Psoas muscle (tissue), 8 donors: ENCODE measurements around the gene TNFRSF9. TPM values are rescaled to one million over a fixed set of nuclear protein-coding genes. Genes with fewer than 3 reads are reported as not detected.

Experiments
- ATAC-seq, 4 donors: fragments of 200-7000 bp; cut with Tn5 transposase; one replicate each; pipeline ENCODE4 v1.9.1; 2020; ENCODE audit warnings: moderate library complexity in 3 of 4, mild to moderate bottlenecking in 2 of 4
- DNase-seq, 2 donors: peaks; one replicate each; pipeline ENCODE4 v3.0.0-alpha.2; 2020
- H3K27ac ChIP-seq: fragments of 200-600 bp; one replicate; pipeline ENCODE4 v1.8.0; 2022
- H3K27me3 ChIP-seq, 3 donors: fragments of 200-600 bp in 1 of 3; one replicate each; pipeline versions ENCODE4 v1.6.1 to v1.8.0; 2013 to 2022; ENCODE audit warnings: low read length in 2 of 3, mild to moderate bottlenecking in 2 of 3, moderate library complexity in 1 of 3; ENCODE audit not compliant: insufficient read depth in 3 of 3
- H3K36me3 ChIP-seq, 2 donors: fragments of 200-600 bp in 1 of 2; one replicate each; pipeline versions ENCODE4 v1.6.1 to v1.8.0; 2013 to 2022; ENCODE audit warnings: low read depth in 1 of 2, mild to moderate bottlenecking in 1 of 2, moderate library complexity in 1 of 2; ENCODE audit not compliant: insufficient read depth in 1 of 2
- H3K4me1 ChIP-seq: fragments of 200-600 bp; one replicate; pipeline ENCODE4 v1.8.0; 2022
- H3K4me3 ChIP-seq: fragments of 200-600 bp; one replicate; pipeline ENCODE4 v1.8.0; 2022; ENCODE audit warnings: mild to moderate bottlenecking
- H3K9me3 ChIP-seq: fragments of 200-600 bp; one replicate; pipeline ENCODE4 v1.8.0; 2022
- WGBS, 3 donors: extraction: QIAGEN DNeasy Blood & Tissue Kit; methylation state at CpG; one replicate each; pipeline versions ENCODE4 v1.1.6 to v1.1.7; 2013; 5-methylcytosine and 5-hydroxymethylcytosine counted together
- intact Hi-C, 2 donors: fragments of 100-400 bp; cut with DNase I; formaldehyde crosslinking; loops; one replicate each; pipeline versions ENCODE4 v1.11.0 to v1.14.2; 2022
- polyA plus RNA-seq, 3 donors: library from polyadenylated mRNA; stranded (reverse); fragments of 200-250 nt; gene quantifications; one replicate each; pipeline ENCODE4 v1.2.3, GENCODE V29; 2013
- total RNA-seq, 4 donors: library from RNA; stranded (reverse); fragmentation: NEBNext Ultra II Directional in 2 of 4; extraction: Animal tissue kit (Norgen Biotek cat#: 25700) in 2 of 4; gene quantifications; one replicate each; pipeline versions ENCODE4 v1.2.1 to v1.2.4, GENCODE V29; 2021 to 2023
- TF ChIP-seq, protein P1 (sequence below): fragments of 200-600 bp; IDR thresholded peaks from one replicate; pipeline ENCODE4 v1.8.0; 2022; ENCODE audit warnings: antibody characterized with exemption
- donor health status: healthy with polysubstance abuse.
- donor health status: DM: no; HTN: no; CAD: no; lungs with moderate emphysema.
- donor health status: Bipolar disorder and iron deficiency.
- donor health status: healthy.
- donor health status: DM: yes; HTN: yes; CAD: no.
- donor health status: DM: no; HTN: no; CAD: no.
- donor health status: DM: no; HTN: no; CAD: no.
- donor health status: DM: yes; HTN: yes; CAD: no.

TNFRSF9 gene
- total and polyA plus RNA-seq, 7 donors = 0.01 to 0.12 (median 0.01) TPM; not detected in 4

DNA sequence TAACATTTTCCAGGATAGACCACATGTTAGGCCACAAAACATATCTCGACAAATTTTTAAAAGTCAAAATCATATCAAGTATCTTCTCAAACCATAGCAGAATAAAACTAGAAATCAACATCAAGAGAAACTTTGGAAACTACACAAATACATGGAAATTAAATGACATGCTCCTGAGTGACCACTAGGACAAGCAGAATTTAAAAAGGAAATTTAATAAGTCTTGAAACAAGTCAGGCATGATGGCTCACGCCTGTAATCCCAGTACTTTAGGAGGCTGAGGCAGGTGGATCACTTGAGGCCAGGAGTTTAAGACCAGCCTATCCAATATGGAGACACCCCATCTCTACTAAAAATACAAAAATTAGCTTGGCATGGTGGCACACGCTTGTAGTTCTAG is 61.4 kb downstream of the TNFRSF9 start:
- ATAC-seq (no peak), DNase-seq (no peak)
- TF ChIP-seq, protein P1, sequence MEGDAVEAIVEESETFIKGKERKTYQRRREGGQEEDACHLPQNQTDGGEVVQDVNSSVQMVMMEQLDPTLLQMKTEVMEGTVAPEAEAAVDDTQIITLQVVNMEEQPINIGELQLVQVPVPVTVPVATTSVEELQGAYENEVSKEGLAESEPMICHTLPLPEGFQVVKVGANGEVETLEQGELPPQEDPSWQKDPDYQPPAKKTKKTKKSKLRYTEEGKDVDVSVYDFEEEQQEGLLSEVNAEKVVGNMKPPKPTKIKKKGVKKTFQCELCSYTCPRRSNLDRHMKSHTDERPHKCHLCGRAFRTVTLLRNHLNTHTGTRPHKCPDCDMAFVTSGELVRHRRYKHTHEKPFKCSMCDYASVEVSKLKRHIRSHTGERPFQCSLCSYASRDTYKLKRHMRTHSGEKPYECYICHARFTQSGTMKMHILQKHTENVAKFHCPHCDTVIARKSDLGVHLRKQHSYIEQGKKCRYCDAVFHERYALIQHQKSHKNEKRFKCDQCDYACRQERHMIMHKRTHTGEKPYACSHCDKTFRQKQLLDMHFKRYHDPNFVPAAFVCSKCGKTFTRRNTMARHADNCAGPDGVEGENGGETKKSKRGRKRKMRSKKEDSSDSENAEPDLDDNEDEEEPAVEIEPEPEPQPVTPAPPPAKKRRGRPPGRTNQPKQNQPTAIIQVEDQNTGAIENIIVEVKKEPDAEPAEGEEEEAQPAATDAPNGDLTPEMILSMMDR = no peak
- intact Hi-C loops = no loop called here
- H3K4me3 ChIP-seq = no peak overlapping the region
- H3K4me1 ChIP-seq = no peaks in the 10 kb centered on the region
- no peaks in the 10 kb centered on the region for H3K36me3 ChIP-seq
- WGBS, 3 donors = 72 to 84% (median 73%) methylated on average over 3 of the region's 3 CpGs
- H3K27ac ChIP-seq = no peak overlapping the region
- H3K9me3 ChIP-seq = no peaks in the 10 kb centered on the region
- no peaks in the 10 kb centered on the region for H3K27me3 ChIP-seq

DNA sequence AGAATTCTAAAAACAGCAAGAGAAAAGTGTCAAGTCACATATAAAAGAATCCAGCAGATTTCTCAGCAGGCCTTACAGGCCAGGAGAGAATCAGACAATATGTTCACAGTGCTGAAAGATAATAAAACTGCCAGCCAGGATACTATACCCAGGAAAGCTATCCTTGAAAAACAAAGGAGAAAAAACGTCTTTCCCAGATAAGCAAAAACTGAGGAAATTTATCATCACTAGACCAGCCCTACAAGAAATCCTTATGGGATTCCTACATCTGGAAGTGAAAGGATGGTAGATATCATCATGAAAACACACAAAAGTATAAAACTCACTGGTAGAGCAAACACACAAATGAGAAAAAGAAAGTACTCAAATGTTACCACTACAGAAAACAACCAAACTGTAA is 62.6 kb downstream of the TNFRSF9 start:
- WGBS, 3 donors = 51 to 59% (median 52%) methylated on average over 1 of the region's 1 CpG
- ATAC-seq = no peak

DNA sequence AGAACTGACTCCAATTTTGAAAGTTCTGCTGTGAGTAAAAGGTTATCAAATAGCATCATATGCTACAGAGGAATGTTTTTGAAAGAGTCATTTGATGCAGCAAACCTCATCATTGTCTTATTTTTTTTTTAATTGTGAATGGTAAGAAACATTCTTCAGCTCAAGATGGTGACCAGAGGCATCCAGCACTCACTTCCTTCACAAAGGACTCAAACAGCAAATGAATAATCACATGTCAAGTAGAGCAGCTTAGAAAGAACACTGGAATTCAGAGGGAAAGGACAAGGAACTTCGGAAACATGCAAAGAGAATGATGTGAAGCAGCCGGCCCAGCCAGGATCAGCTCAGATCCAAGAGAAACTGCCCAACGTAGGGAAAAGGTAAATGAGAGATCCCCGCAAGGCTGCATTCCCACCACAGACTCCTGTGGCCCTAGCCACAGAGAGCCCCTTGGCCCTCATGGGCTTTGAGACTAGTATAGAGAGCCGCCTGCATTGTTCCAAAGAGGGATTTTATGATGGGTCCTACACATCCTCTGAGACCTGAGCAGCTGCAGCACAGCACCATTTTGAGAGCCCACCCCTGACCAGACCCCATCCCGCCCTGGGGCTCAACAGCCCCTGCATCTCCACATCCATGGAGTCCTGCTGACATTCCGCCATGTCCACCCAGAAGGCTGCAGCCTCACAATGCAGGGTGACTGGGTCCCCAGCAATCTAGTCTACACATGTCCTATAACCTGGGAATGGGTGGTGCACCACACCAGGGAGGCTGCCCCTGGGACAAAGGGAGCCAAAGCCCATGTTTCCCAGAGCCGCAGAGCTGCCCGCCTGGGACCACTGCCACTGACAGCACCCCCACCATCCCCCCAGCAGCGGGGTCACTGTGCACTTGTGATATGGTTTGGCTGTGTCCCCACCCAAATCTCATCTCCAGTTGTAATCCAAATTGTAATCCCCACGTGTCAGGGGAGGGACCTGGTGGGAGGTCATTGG is 66.5 kb downstream of the TNFRSF9 start:
- H3K4me3 ChIP-seq = no peak overlapping the region
- H3K27me3 ChIP-seq = no peaks in the 10 kb centered on the region
- intact Hi-C loops = no loop called here
- no peak overlapping the region for H3K27ac ChIP-seq
- ATAC-seq = no peak
- no peak for DNase-seq
- TF ChIP-seq, protein P1 = no peak
- no peaks in the 10 kb centered on the region for H3K9me3 ChIP-seq
- H3K4me1 ChIP-seq = no peaks in the 10 kb centered on the region
- WGBS, 3 donors = 78 to 83% (median 82%) methylated on average over 11 of the region's 11 CpGs
- H3K36me3 ChIP-seq = no peaks in the 10 kb centered on the region

More for the DNA sequence above, 62.6 kb downstream of the TNFRSF9 start:
- Histone ChIP-seq H3K4me1 (no peaks in the 10 kb centered on the region), H3K36me3 (no peaks in the 10 kb centered on the region), H3K27ac (no peak overlapping the region), H3K9me3 (no peaks in the 10 kb centered on the region), H3K27me3 (no peaks in the 10 kb centered on the region), H3K4me3 (no peak overlapping the region)
- intact Hi-C loops = no loop called here
- TF ChIP-seq, protein P1 = no peak
- DNase-seq = no peak

DNA sequence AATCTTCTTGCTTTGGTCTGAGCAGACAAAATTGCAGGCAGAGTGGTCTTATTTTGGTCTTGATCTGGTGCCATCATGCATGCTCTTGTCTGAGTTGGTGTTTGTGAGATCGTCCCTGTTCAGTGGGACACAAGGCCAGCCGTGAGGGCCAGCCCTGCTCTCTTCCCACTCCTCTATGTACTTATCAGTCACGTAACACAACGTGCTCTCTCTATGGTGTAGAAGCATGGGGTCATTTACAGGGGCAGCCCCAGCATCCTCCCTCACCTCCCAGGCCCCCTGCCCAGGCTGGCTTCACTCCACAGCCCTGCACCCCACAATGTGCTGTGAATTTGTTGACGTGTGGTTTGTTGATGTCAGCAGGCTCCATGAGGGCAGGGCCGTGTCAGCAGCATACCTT is 69.5 kb downstream of the TNFRSF9 start:
- Histone ChIP-seq H3K27me3 (no peaks in the 10 kb centered on the region), H3K9me3 (no peaks in the 10 kb centered on the region), H3K36me3 (no peaks in the 10 kb centered on the region), H3K4me1 (no peaks in the 10 kb centered on the region), H3K27ac (no peak overlapping the region), H3K4me3 (no peak overlapping the region)
- WGBS, 3 donors = 70 to 77% (median 71%) methylated on average over 6 of the region's 6 CpGs
- DNase-seq (no peak), ATAC-seq (no peak)
- TF ChIP-seq, protein P1 = no peak
- intact Hi-C loops = no loop called here
